ENCODE results near the gene SUMF1.
"Not testable (repeated sequence)": the region's sequence is repeated elsewhere in the genome, so short reads cannot be mapped to it uniquely, and the experiment has no call there.

SUMF1 gene

DNA sequence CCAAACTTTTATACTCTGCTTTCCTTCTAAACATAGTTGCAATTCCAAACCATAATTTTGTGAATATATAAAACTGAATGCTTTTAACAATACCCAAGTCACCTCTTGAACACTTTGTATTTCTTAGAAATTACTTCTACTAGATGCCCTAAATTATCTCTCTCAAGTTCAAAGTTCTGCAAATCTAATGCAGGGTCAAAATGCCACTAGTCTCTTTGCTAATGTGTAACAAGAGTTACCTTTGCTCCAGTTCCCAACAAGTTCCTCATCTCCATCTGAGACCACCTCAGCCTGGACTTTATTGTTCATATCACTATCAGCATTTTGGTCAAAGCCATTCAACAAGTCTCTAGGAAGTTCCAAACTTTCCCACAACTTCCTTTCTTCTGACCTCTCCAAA lies 137.3 kb downstream of the SUMF1 start:
- H3K27me3 ChIP-seq (replicated peaks; ENCODE audit: control insufficient read depth, insufficient read depth, low read length): not testable (repeated sequence)
- H3K4me1 ChIP-seq (ENCODE audit: control insufficient read depth, insufficient read depth, low read length): peaks cover 16% of the 10 kb centered on the region

DNA sequence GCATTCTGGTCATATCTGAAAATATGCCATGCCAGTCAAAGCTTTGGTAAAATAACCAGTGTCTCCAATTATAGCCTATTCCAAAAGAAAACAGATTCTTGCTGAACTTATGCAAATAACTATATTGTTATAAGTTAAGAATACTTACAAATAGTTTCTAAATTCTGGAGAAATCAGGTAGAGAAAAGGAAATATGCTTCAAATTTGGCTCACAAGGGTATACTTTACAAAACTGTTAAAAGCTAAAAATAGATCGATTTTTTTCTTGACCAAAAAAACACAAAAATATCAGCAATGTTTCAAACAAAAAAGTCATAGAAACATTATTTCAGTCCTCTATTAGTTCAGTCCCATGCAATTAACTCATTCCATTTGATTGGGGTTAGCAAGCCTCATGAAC lies 140.2 kb downstream of the SUMF1 start:
- no peaks in the 10 kb centered on the region for H3K27me3 ChIP-seq (replicated peaks; ENCODE audit: control insufficient read depth, insufficient read depth, low read length)
- H3K36me3 ChIP-seq (ENCODE audit: control insufficient read depth, insufficient read depth, low read length, severe bottlenecking): no peaks in the 10 kb centered on the region
- DNase-seq (ENCODE audit: low read depth): no peak
- H3K4me3 ChIP-seq (ENCODE audit: low read length): no peak overlapping the region
- H3K9me3 ChIP-seq (ENCODE audit: control insufficient read depth, low read length): peaks cover 3% of the 10 kb centered on the region
- no peak overlapping the region for H3K9ac ChIP-seq (ENCODE audit: low read length)
- peaks cover 39% of the 10 kb centered on the region for H3K4me1 ChIP-seq (ENCODE audit: control insufficient read depth, insufficient read depth, low read length)

More for the DNA sequence above, 137.3 kb downstream of the SUMF1 start:
- not testable (repeated sequence) for H3K4me3 ChIP-seq (ENCODE audit: low read length); H3K9me3 ChIP-seq (ENCODE audit: control insufficient read depth, low read length); H3K9ac ChIP-seq (ENCODE audit: low read length); DNase-seq (ENCODE audit: low read depth); H3K36me3 ChIP-seq (ENCODE audit: control insufficient read depth, insufficient read depth, low read length, severe bottlenecking)

DNA sequence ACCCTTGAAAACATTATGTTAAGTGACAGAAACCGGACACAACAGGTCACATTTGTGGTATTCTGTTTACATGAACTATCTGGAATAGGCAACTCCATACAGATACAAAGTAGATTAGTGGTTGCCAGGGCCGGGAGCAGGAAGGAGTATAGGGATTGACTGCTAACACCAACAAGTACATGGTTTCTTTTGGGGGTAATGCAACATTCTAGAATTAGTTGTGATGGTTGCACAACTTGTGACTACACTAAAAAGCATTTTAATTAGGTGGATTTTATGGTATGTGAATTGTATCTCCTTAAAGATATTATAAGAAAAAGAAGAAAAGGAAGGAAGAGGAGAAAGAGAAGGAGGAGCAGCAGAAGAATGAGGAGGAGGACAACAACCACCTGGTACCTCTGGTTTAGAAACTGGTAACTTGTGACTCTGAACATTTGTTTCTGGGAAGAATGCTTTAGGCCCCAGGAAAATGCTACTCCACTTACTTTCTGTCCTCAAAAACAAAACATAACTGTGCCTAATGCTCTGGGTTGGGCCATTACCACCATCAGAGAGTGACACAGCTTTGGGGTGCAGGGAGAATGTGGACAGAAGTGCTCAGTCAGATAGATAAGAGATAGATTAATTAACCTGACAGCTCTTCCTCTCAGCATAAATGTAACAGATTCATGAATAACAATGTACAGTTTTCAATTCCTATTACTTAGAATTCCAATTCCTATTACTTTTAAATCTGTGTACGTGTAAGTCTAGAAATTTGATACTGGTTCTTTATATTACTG lies 143.6 kb downstream of the SUMF1 start:
- Histone ChIP-seq H3K36me3 (ENCODE audit: control insufficient read depth, insufficient read depth, low read length, severe bottlenecking) (no peaks in the 10 kb centered on the region), H3K4me3 (ENCODE audit: low read length) (peak overlapping the region; percentile 32), H3K4me1 (ENCODE audit: control insufficient read depth, insufficient read depth, low read length) (peaks cover 66% of the 10 kb centered on the region), H3K9me3 (ENCODE audit: control insufficient read depth, low read length) (peaks cover 3% of the 10 kb centered on the region), H3K9ac (ENCODE audit: low read length) (peak overlapping the region; percentile 40), H3K27me3 (replicated peaks; ENCODE audit: control insufficient read depth, insufficient read depth, low read length) (no peaks in the 10 kb centered on the region)
- peak; percentile 66 for DNase-seq (ENCODE audit: low read depth)

DNA sequence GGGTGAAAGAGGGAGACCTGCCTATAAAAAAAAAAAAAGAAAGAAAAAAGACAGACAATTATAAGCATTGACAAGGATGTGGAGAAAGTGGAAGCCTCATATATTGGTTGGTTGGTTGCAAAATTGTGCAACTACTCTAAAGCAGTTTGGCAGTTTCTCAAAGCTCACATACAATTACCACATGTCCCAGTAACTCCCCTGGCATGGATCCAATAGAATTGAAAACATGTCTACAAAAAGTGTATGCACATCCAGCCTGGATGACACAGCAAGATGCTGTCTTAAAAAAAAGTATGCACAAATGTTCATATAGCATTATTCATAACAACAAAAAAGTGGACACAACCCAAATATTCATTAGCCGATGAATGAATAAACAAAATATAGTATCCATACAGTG lies 144.4 kb downstream of the SUMF1 start:
- Histone ChIP-seq H3K9ac (ENCODE audit: low read length) (peak overlapping the region; percentile 40), H3K9me3 (ENCODE audit: control insufficient read depth, low read length) (peaks cover 3% of the 10 kb centered on the region), H3K4me1 (ENCODE audit: control insufficient read depth, insufficient read depth, low read length) (peaks cover 66% of the 10 kb centered on the region), H3K27me3 (replicated peaks; ENCODE audit: control insufficient read depth, insufficient read depth, low read length) (no peaks in the 10 kb centered on the region), H3K36me3 (ENCODE audit: control insufficient read depth, insufficient read depth, low read length, severe bottlenecking) (no peaks in the 10 kb centered on the region), H3K4me3 (ENCODE audit: low read length) (peak overlapping the region; percentile 32)
- DNase-seq (ENCODE audit: low read depth): peak; percentile 97

DNA sequence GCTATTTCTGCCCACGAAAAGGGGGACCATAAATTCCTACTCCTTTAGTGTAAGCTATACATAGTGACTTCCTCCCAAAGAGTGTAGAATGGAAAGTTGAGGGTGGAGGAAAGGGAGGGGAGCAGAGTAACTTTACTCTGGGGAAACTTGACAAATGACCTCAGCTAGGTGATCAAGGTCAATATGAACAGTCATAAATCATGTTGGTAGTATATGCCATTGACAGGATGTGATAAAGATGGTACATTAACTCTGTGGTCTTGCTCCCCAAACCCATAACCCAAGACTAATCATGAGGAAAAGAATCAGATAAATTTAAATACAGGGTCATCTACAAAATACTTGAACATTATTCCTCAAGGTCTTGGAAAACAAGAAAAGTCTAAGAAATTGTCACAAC lies 145.3 kb downstream of the SUMF1 start:
- peaks cover 66% of the 10 kb centered on the region for H3K4me1 ChIP-seq (ENCODE audit: control insufficient read depth, insufficient read depth, low read length)
- no peaks in the 10 kb centered on the region for H3K9me3 ChIP-seq (ENCODE audit: control insufficient read depth, low read length)
- H3K9ac ChIP-seq (ENCODE audit: low read length): no peak overlapping the region
- peaks cover 6% of the 10 kb centered on the region for H3K36me3 ChIP-seq (ENCODE audit: control insufficient read depth, insufficient read depth, low read length, severe bottlenecking)
- DNase-seq (ENCODE audit: low read depth): no peak
- no peaks in the 10 kb centered on the region for H3K27me3 ChIP-seq (replicated peaks; ENCODE audit: control insufficient read depth, insufficient read depth, low read length)
- no peak overlapping the region for H3K4me3 ChIP-seq (ENCODE audit: low read length)

DNA sequence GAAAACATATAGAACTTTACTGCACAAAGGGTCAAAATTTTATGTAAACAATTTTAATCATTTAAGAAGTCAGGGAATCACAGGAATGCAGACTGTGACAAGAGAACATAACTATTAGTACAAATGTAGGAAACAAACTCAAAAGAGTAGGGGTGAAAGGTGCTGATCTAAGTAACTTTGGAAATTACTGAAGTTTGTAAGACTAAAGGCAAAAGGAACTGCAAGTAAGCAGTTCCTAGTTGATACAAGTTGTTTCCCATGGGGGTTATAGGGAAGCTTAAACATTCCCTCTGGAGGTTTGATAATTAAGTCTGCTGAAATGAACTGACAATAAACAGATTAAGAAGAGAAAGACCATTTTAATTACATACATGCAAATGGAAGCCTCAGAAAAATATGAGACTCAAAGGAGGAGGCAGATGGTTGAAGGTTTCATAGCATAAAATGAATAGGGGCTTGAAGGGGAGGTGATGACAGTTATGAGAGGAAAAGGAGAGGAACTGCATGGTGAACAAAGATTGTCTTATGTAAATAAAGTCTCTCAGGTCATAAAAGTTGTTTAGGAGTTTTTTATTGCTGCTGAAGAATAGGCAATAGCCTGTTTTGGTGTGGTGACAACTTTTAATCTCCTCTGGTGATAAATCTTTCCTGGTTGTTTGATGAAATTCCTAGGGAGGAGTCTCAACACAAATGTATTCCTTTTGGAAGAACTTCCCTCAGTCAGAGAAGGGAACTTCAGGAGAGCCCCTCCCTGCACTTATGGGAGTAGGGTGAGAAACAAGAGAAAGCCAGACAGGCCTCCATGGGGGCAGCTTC lies 146.8 kb downstream of the SUMF1 start:
- Histone ChIP-seq H3K9ac (ENCODE audit: low read length) (peak overlapping the region; percentile 60), H3K36me3 (ENCODE audit: control insufficient read depth, insufficient read depth, low read length, severe bottlenecking) (peaks cover 16% of the 10 kb centered on the region), H3K9me3 (ENCODE audit: control insufficient read depth, low read length) (no peaks in the 10 kb centered on the region), H3K4me3 (ENCODE audit: low read length) (peak overlapping the region; percentile 43), H3K4me1 (ENCODE audit: control insufficient read depth, insufficient read depth, low read length) (peaks cover 53% of the 10 kb centered on the region), H3K27me3 (replicated peaks; ENCODE audit: control insufficient read depth, insufficient read depth, low read length) (no peaks in the 10 kb centered on the region)
- DNase-seq (ENCODE audit: low read depth): no peak

DNA sequence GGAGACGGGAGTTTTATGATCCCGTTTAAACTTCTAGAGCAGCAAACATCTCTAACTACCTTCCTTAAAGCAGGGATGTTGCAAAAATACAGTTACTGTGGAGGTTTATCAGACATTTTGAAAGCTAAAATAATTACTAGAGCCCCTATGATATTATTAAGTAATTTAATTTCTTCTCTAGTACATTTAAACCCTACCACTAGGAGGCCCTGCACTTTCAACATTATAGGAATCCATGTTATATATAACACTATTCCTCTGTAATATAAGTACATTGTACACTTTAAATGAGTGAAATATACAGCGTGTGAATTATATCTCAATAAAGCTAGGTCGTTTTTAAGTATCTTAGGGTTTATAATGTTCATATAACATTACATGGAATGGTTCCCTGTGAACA lies 152.4 kb downstream of the SUMF1 start:
- no peaks in the 10 kb centered on the region for H3K9me3 ChIP-seq (ENCODE audit: control insufficient read depth, low read length)
- H3K27me3 ChIP-seq (replicated peaks; ENCODE audit: control insufficient read depth, insufficient read depth, low read length): no peaks in the 10 kb centered on the region
- H3K9ac ChIP-seq (ENCODE audit: low read length): no peak overlapping the region
- no peak for DNase-seq (ENCODE audit: low read depth)
- peaks cover 40% of the 10 kb centered on the region for H3K36me3 ChIP-seq (ENCODE audit: control insufficient read depth, insufficient read depth, low read length, severe bottlenecking)
- H3K4me1 ChIP-seq (ENCODE audit: control insufficient read depth, insufficient read depth, low read length): peaks cover 18% of the 10 kb centered on the region
- H3K4me3 ChIP-seq (ENCODE audit: low read length): no peak overlapping the region

DNA sequence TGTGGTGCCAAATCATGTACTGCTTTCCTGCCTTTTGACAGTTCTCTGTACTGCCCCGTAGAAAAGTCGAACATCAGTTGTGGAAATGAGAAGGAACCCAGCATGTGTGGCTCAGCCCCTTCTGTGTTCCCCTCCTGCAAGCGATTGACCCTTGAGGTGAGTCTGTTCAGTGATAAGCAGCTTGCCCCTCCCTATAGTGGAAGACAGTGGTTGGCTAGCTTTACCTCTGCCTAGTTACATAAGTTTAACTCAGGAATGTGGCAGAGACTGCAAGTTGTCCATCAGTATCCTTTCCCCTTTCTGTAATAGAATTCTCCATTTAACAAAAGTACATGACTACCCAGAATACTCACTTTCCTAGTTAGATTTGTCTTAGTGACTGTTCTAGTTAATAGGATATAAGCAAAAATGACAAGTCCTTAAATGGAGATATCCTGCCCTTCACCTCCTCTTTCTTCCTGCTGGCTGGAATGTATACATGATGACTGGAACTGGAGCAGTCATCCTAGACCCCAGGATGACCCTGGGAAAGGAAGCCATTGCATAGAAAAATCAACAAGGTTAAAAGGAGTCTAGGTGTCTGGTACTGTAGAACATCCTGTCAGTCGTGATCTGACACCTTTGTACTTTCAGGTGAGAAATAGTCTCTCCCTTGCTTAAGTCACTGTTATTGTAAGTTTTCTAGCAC lies 153.3 kb downstream of the SUMF1 start:
- H3K9ac ChIP-seq (ENCODE audit: low read length): no peak overlapping the region
- no peak overlapping the region for H3K4me3 ChIP-seq (ENCODE audit: low read length)
- H3K27me3 ChIP-seq (replicated peaks; ENCODE audit: control insufficient read depth, insufficient read depth, low read length): no peaks in the 10 kb centered on the region
- H3K4me1 ChIP-seq (ENCODE audit: control insufficient read depth, insufficient read depth, low read length): peaks cover 19% of the 10 kb centered on the region
- H3K9me3 ChIP-seq (ENCODE audit: control insufficient read depth, low read length): no peaks in the 10 kb centered on the region
- H3K36me3 ChIP-seq (ENCODE audit: control insufficient read depth, insufficient read depth, low read length, severe bottlenecking): peaks cover 40% of the 10 kb centered on the region
- no peak for DNase-seq (ENCODE audit: low read depth)

DNA sequence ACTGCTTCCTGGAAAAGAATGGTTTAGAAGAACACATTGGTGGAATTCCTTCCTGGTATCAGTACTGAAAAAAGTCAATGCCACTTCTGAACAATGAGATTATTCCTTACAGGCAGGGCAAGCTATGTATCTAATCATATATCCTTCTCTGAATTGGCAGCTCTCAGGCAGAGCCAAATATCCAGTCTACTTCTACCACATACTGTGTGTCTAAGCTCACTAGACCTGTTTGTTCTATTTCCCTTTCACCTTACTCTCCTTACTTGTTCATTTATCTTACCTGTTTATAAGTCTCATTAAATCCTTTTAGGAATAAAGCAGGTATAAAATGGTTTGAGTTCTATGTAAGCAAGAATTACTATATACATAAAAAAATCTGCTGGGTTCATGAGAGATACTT lies 155.6 kb downstream of the SUMF1 start:
- H3K27me3 ChIP-seq (replicated peaks; ENCODE audit: control insufficient read depth, insufficient read depth, low read length): no peaks in the 10 kb centered on the region
- H3K4me3 ChIP-seq (ENCODE audit: low read length): no peak overlapping the region
- H3K9ac ChIP-seq (ENCODE audit: low read length): no peak overlapping the region
- peaks cover 40% of the 10 kb centered on the region for H3K4me1 ChIP-seq (ENCODE audit: control insufficient read depth, insufficient read depth, low read length)
- no peak for DNase-seq (ENCODE audit: low read depth)
- peaks cover 32% of the 10 kb centered on the region for H3K36me3 ChIP-seq (ENCODE audit: control insufficient read depth, insufficient read depth, low read length, severe bottlenecking)
- H3K9me3 ChIP-seq (ENCODE audit: control insufficient read depth, low read length): no peaks in the 10 kb centered on the region
